SK-N-SH (cell line): Measurements from ENCODE around the gene PEMT.

ENCODE experiments used
- EP300 ChIP-seq, 2 experiments: IDR thresholded peaks; 2 replicates each; pipeline versions ENCODE4 v1.4.0 to v1.6.1; 2012; ENCODE audit warnings: borderline replicate concordance in 1 of 2, low read depth in 1 of 2, low read length in 1 of 2
- FOSL2 ChIP-seq: IDR thresholded peaks from 2 replicates; pipeline ENCODE4 v1.4.0; 2012; ENCODE audit warnings: low read depth, mild to moderate bottlenecking, moderate library complexity, borderline replicate concordance
- JUND ChIP-seq: IDR thresholded peaks from 2 replicates; pipeline ENCODE4 v1.4.0; 2012
- POLR2AphosphoS5 ChIP-seq: IDR thresholded peaks from 2 replicates; pipeline ENCODE4 v1.6.1; 2012; ENCODE audit warnings: low read depth, low read length
- TAF1 ChIP-seq: IDR thresholded peaks from 2 replicates; pipeline ENCODE4 v1.6.1; 2012; ENCODE audit warnings: low read depth, mild to moderate bottlenecking, low read length, moderate library complexity, borderline replicate concordance
- TEAD4 ChIP-seq: IDR thresholded peaks from 2 replicates; pipeline ENCODE4 v1.4.0; 2012; ENCODE audit warnings: mild to moderate bottlenecking, borderline replicate concordance; ENCODE audit not compliant: insufficient read depth

DNA sequence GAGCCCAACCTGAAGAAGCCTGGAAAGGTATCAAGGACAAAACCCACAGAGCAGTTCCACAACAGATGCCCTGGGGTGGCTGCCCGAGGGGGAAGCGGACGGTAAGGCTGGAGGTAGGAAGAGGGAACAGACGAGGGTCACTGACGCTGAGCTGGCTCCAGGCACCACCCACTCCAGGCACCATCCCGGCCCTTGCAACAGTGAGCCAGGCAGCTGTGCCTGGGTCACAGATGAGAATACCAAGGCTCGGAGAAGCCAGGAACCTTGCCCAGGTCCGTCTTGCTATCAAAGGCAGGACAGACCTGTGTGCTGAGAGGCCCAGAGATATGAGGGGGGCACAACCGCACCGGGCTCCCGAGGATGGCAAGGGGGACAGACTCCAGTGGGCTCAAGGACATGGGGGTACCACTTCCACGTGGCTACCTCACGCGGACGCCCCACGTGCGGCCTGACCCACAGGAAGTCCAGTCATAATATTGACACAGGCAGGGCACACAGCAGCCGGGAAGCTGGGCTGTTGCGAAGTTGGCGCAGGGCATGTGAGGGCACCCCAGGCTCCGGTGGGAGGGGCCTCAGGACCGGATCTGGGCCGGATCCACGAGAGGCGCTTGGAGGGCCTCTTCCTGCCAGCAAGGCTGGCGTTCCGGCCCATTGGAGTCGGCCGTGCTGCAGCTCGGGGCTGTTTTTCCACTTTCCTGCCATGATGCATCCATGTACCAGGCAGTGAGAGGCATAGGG lies 29.9 kb downstream of the PEMT start:
- no peak for TF ChIP-seq POLR2AphosphoS5
- TF ChIP-seq JUND: no peak
- no peak for TF ChIP-seq FOSL2
- no peak for TF ChIP-seq EP300 (IDR thresholded peaks at IDR 0.05; ENCODE audit: borderline replicate concordance in 1 of 2, low read depth in 1 of 2, low read length in 1 of 2)
- TF ChIP-seq TEAD4: no peak
- no peak for TF ChIP-seq TAF1
